Common myeloid progenitor, CD34-positive (primary cell): ENCODE data around the gene ZNRF3.
A peak's percentile ranks its signal among the peaks of the same experiment; 100 is the strongest.

ENCODE experiments used
- CTCF ChIA-PET: fragments of 350-600 bp; sonication (Branson Sonifier 250); formaldehyde crosslinking; loops from one replicate; lab custom pipeline; 2021; ENCODE audit warnings: antibody characterized with exemption; lab: Charles Lee
- POLR2A ChIA-PET: fragments of 350-600 bp; sonication (Branson Sonifier 250); formaldehyde crosslinking; loops from one replicate; lab custom pipeline; 2021; ENCODE audit warnings: antibody characterized with exemption; lab: Charles Lee
- DNase-seq, 3 donors: peaks; one replicate each; pipeline versions ENCODE4 v3.0.0 to v3.0.0-alpha.2; 2013
- H3K27ac ChIP-seq, 2 experiments: 1 replicate in 1 of 2; 2 replicates in 1 of 2; pipeline ENCODE4 v1.7.0; 2013; ENCODE audit warnings: inconsistent platforms in 2 of 2, low read length in 2 of 2, mild to moderate bottlenecking in 2 of 2, low read depth in 1 of 2, moderate library complexity in 1 of 2; ENCODE audit not compliant: severe bottlenecking in 2 of 2, insufficient read depth in 1 of 2, poor library complexity in 1 of 2
- H3K27me3 ChIP-seq, 5 experiments: replicated peaks in 2 of 5; 1 replicate in 3 of 5; 2 replicates in 2 of 5; pipeline versions ENCODE4 v1.6.1 to v1.7.0; 2013; ENCODE audit warnings: low read length in 4 of 5, mild to moderate bottlenecking in 2 of 5, moderate library complexity in 2 of 5, inconsistent platforms in 1 of 5; ENCODE audit not compliant: insufficient read depth in 5 of 5, control insufficient read depth in 4 of 5
- H3K36me3 ChIP-seq, 4 experiments: 1 replicate in 2 of 4; 2 replicates in 2 of 4; pipeline versions ENCODE4 v1.6.1 to v1.7.0; 2013; ENCODE audit warnings: low read length in 3 of 4, control low read depth in 1 of 4, mild to moderate bottlenecking in 1 of 4; ENCODE audit not compliant: control insufficient read depth in 4 of 4, insufficient read depth in 4 of 4
- H3K4me1 ChIP-seq, 4 experiments: 1 replicate in 3 of 4; 2 replicates in 1 of 4; pipeline versions ENCODE4 v1.6.1 to v1.7.1; 2013; ENCODE audit warnings: low read length in 3 of 4, mild to moderate bottlenecking in 3 of 4, control low read depth in 1 of 4, inconsistent platforms in 1 of 4, moderate library complexity in 1 of 4; ENCODE audit not compliant: control insufficient read depth in 4 of 4, insufficient read depth in 4 of 4; ENCODE audit errors: control extremely low read depth in 1 of 4
- H3K4me3 ChIP-seq, 7 experiments: 1 replicate in 4 of 7; 2 replicates in 3 of 7; pipeline versions ENCODE4 v1.5.1 to v1.7.0; 2013; ENCODE audit warnings: mild to moderate bottlenecking in 7 of 7, low read length in 6 of 7, moderate library complexity in 6 of 7, inconsistent platforms in 2 of 7, low read depth in 2 of 7, control low read depth in 1 of 7; ENCODE audit not compliant: insufficient read depth in 4 of 7, control insufficient read depth in 1 of 7; ENCODE audit errors: extremely low read depth in 1 of 7
- H3K9me3 ChIP-seq, 5 experiments: 1 replicate in 4 of 5; 2 replicates in 1 of 5; pipeline versions ENCODE4 v1.6.1 to v1.7.1; 2013; ENCODE audit warnings: low read length in 4 of 5, mild to moderate bottlenecking in 2 of 5, inconsistent platforms in 1 of 5, low read depth in 1 of 5, moderate library complexity in 1 of 5; ENCODE audit not compliant: control insufficient read depth in 4 of 5, insufficient read depth in 2 of 5; ENCODE audit errors: control extremely low read depth in 1 of 5
- WGBS: methylation state at CpG from one replicate; pipeline ENCODE4 v1.1.5; 2013; ENCODE audit not compliant: insufficient coverage; 5-methylcytosine and 5-hydroxymethylcytosine counted together

ZNRF3 gene

DNA sequence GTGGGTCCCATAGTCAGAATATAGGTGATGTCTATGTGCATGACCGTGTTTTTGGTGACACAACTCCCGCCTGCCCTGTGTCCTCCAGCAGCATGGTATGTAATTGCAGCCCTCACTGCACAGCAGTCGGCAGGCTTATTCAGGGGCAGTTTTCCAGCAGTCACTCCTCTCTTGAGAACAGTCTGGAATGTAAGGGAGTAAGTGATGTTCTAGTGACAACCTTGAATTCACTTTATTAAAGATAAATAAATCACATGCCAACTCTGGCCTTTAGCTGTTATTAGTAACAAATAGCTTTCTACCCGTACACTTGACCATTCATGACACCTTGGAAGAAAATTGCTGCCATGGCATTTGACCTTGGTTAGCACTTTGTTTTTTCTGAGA lies 27.9 kb downstream of the ZNRF3 start:
- CTCF ChIA-PET, result no interaction called here
- WGBS, result no CpG with 5 or more reads among the region's 4 CpGs

DNA sequence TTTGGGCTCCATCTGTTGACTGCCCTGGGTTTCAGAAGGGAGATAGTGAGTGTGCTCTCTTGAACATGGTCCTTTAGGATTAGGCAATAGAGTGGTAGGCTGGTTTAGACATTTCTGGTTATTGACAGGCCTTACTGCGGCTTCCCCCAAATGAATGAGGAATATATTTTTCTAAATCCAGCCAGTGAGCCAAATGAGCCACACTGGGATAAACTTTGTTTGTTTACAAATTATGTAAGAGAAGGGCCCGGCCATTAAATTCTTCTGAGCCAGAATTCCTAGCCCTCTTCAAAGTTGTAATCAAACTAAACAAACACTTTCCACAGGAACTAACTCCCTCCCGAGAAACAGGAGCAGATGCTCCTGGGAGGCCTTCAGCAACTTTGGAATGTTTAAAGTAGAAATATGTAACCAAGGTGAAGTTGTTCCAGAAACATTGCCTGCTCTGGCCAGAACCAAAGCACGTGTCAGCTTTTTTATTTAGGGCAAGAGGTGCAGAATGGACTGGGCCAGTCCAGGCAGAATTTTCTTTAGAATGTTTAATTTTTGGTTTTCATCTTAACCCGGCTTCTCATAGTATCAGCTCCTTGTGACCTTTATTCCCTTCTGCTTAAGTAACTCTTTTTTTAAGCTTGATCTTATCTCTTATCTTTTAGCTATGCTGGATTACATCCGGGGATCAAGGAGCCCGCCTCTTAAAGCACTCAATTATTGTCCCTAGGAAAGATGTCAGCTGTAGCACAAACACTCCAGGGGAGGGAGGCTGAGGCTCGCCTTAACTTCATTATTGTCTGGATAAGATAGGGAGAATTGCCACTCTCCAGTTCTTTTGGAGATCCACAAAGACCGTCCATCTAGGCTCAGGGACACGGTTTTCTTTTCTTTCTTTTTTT lies 28.7 kb downstream of the ZNRF3 start:
- 95% methylated on average over 4 of the region's 10 CpGs for WGBS
- POLR2A ChIA-PET, result no interaction called here
- DNase-seq, result no peak

More for the DNA sequence above, 27.9 kb downstream of the ZNRF3 start:
- DNase-seq, result no peak
- H3K36me3 ChIP-seq, result no peaks in the 10 kb centered on the region
- peaks cover 0 to 3% (median 0%) of the 10 kb centered on the region in 4 experiments for H3K4me1 ChIP-seq
- H3K9me3 ChIP-seq, result no peaks in the 10 kb centered on the region
- H3K27ac ChIP-seq, result no peak overlapping the region
- POLR2A ChIA-PET, result no interaction called here
- peaks cover 0 to 1% (median 0%) of the 10 kb centered on the region in 5 experiments for H3K27me3 ChIP-seq
- no peak overlapping the region for H3K4me3 ChIP-seq

DNA sequence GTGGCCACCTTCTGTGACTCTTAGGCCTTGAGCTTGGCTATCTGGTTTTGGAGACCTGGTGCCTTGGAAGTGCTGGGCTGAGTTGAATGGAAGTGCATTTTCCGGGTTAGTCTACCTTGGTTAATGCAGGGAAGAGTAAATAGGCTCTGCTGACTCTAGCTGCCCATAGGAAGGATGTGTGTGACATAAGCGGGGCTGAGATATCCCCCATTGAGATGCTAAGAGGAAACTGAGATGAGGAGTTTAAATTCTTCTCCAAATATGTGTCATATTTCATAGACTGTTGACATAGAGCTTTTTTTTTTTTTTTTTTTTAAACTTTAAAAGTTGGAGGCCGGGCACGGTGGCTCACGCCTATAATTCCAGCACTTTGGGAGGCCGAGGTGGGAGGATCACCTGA lies 30.8 kb downstream of the ZNRF3 start:
- WGBS, result 44% methylated on average over 1 of the region's 6 CpGs
- DNase-seq, result peak in 1 of 3 donors; percentile 48
- Histone ChIP-seq H3K27me3 (peaks cover 0 to 2% (median 0%) of the 10 kb centered on the region in 5 experiments), H3K27ac (no peak overlapping the region), H3K9me3 (no peaks in the 10 kb centered on the region), H3K4me3 (no peak overlapping the region), H3K4me1 (peaks cover 0 to 10% (median 6%) of the 10 kb centered on the region in 4 experiments), H3K36me3 (no peaks in the 10 kb centered on the region)
- POLR2A ChIA-PET, result interaction anchor here (0.5 to 0.6 kb wide), 2 partner anchors 147 to 287 kb away, joined by 3 read pairs; no protein-coding TSS in a partner anchor
- CTCF ChIA-PET, result no interaction called here

More for the DNA sequence above, 28.7 kb downstream of the ZNRF3 start:
- Histone ChIP-seq H3K27me3 (peaks cover 0 to 1% (median 0%) of the 10 kb centered on the region in 5 experiments), H3K36me3 (no peaks in the 10 kb centered on the region), H3K4me1 (peaks cover 0 to 3% (median 0%) of the 10 kb centered on the region in 4 experiments), H3K9me3 (no peaks in the 10 kb centered on the region), H3K27ac (no peak overlapping the region), H3K4me3 (no peak overlapping the region)
- CTCF ChIA-PET, result no interaction called here

DNA sequence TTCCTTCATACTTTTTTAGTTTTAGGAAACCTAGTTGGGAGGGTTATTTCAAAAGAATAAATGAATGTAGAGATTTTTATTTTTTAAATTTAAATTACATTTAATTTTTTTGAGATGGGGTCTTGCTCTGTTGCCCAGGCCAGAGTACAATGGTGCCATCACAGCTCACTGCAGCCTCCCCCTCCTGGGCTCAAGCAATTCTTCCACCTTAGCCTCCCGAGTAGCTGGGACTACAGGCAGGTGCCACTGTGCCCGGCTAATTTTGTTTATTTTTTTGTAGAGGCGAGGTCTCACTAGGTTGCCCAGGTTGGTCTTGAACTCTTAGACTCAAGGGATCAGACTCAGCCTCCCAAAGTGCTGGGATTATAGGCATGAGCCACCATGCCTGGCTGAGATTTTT lies 32.6 kb downstream of the ZNRF3 start:
- WGBS, result no CpG with 5 or more reads among the region's 3 CpGs
- DNase-seq, result no peak
- H3K9me3 ChIP-seq, result no peaks in the 10 kb centered on the region
- H3K36me3 ChIP-seq, result no peaks in the 10 kb centered on the region
- H3K27ac ChIP-seq, result no peak overlapping the region
- POLR2A ChIA-PET, result no interaction called here
- H3K4me1 ChIP-seq, result peaks cover 0 to 10% (median 6%) of the 10 kb centered on the region in 4 experiments
- H3K27me3 ChIP-seq, result peaks cover 0 to 2% (median 0%) of the 10 kb centered on the region in 5 experiments
- CTCF ChIA-PET, result interaction anchor here (1.2 to 1.9 kb wide), 2 partner anchors 52 to 60 kb away, joined by 3 read pairs; no protein-coding TSS in a partner anchor
- H3K4me3 ChIP-seq, result no peak overlapping the region

DNA sequence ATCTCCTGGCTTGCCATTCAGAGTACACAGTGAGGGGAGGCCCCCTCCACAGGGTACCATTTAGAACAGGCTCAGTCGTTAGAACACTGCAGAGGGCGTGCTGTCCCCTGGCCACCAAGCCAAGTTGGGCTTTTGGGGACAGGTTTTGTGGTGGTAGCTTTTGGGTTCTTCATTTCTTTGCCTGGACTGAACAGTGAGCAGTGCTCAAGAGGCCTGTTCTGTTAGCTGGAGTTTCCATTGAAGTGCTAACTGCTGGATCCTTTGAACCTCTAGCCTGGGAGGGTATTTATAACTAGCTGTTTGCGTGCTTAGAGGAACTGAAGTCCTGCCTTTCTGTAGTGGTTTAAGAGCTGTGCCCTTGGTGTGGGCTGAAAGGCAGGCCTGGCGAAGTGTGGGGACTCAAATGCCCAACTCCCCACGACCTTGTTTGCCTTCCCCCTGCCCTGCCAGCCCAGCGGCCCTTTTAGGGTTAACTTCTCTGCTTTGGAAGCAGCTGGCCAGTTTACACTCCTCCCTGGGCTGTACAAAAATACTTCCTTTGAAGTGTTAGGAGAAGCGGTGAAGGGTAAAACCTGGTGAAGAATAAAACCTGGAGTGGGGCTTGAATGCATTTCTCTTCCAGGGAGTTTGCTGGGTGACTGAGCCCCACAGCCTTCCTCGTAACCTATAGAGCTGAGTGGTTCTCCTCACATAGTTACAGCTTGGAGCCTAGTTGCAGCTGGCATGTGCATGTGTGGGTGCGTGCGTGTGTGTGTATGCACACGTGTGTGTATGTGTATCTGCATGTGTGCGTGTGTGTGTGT lies 34.6 kb downstream of the ZNRF3 start:
- H3K4me1 ChIP-seq, result peaks cover 0 to 10% (median 6%) of the 10 kb centered on the region in 4 experiments
- 64% methylated on average over 6 of the region's 12 CpGs for WGBS
- no peak overlapping the region for H3K27ac ChIP-seq
- H3K27me3 ChIP-seq, result peaks cover 0 to 3% (median 2%) of the 10 kb centered on the region in 5 experiments
- H3K36me3 ChIP-seq, result no peaks in the 10 kb centered on the region
- ChIA-PET POLR2A (no interaction called here), CTCF (interaction anchor here (0.9 to 1.9 kb wide), 2 partner anchors 62 to 110 kb away, joined by 3 read pairs; no protein-coding TSS in a partner anchor)
- no peaks in the 10 kb centered on the region for H3K9me3 ChIP-seq
- H3K4me3 ChIP-seq, result no peak overlapping the region
- DNase-seq, result peak; percentile 11 to 63 (median 39)

DNA sequence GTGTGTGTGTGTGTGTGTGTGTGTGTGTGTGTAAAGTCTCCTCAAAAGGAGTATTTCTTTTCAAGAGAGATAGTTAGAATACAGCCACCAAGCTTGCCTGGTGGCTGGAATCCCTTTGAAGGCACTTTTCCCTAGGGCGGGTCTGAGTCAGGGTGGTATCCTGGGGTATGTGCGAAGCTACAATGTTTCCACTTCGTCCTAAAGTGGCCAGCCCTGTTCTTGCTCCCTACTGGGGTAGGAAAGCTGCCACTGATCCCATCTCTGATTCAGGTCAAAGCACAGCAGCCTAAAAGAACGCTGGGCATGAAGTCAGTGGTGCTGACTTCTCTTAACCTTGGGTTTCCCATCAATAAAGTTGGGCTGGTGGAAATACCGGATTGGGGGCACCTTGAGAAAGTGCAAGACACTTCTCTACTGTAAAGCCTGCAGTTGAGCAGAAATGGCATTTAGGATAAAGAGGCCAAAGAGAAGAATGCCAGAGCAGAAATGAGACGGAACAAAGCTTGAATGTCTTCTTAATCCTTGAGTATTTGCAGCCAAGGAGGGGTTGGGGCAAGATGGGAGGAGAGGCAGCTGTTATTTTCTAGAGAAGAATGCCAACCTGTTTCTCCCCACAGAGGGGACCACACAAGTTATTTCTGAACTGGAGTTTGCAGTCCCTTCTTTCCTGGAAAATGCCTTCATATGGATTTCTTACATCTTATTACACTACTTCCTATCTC lies 35.3 kb downstream of the ZNRF3 start:
- Histone ChIP-seq H3K4me1 (peaks cover 0 to 10% (median 6%) of the 10 kb centered on the region in 4 experiments), H3K9me3 (no peaks in the 10 kb centered on the region), H3K27ac (no peak overlapping the region), H3K36me3 (no peaks in the 10 kb centered on the region), H3K4me3 (no peak overlapping the region), H3K27me3 (peaks cover 0 to 3% (median 2%) of the 10 kb centered on the region in 5 experiments)
- CTCF ChIA-PET, result interaction anchor here (0.9 to 2.5 kb wide), 2 partner anchors 10 to 109 kb away, joined by 3 to 5 read pairs; no protein-coding TSS in a partner anchor
- DNase-seq, result no peak
- WGBS, result 95% methylated on average over 6 of the region's 6 CpGs
- POLR2A ChIA-PET, result no interaction called here
